ENCODE results near the gene BORCS5. TPM values are rescaled to one million over a fixed set of nuclear protein-coding genes. Genes with fewer than 3 reads are reported as not detected.

BORCS5 gene
- total and polyA plus RNA-seq, 2 donors (not counting 1 experiment from before 2014, with no cell fraction given), result 11.9 to 46.2 TPM

- no peaks in the 10 kb centered on the region for H3K36me3 ChIP-seq (replicated peaks in 1 of 2; ENCODE audit: control extremely low read depth in 1 of 2, control insufficient read depth in 1 of 2, extremely low read depth in 1 of 2, insufficient read depth in 2 of 2, low read length in 1 of 2)
- no peaks in the 10 kb centered on the region for H3K9me3 ChIP-seq (ENCODE audit: control extremely low read depth in 1 of 3, control insufficient read depth in 2 of 3, insufficient read depth in 1 of 3, low read length in 2 of 3)
- no peaks in the 10 kb centered on the region for H4K20me1 ChIP-seq (ENCODE audit: control insufficient read depth, insufficient read depth, low read length, poor library complexity, severe bottlenecking)
- no peak overlapping the region for H2AFZ ChIP-seq (ENCODE audit: insufficient read depth, low read depth, low read length, poor library complexity, severe bottlenecking)
- no peak for TF ChIP-seq CTCF (IDR thresholded peaks at IDR 0.05)
- no peak for TF ChIP-seq EZH2 (IDR thresholded peaks at IDR 0.05; ENCODE audit: borderline replicate concordance, insufficient read depth, low read depth, low read length, poor library complexity, severe bottlenecking)
- DNase-seq, result no peak
- CTCF ChIA-PET, result no interaction called here
- no peaks in the 10 kb centered on the region for H3K9me3 Mint-ChIP-seq (ENCODE audit: insufficient read depth)
- H3K27me3 ChIP-seq (replicated peaks in 1 of 4; ENCODE audit: control extremely low read depth in 1 of 4, control insufficient read depth in 3 of 4, insufficient read depth in 4 of 4, low read length in 3 of 4), result no peaks in the 10 kb centered on the region
- POLR2A ChIA-PET, result no interaction called here
- WGBS (ENCODE audit: insufficient coverage), result 96% methylated on average over 5 of the region's 5 CpGs
- no peak overlapping the region for H3K4me3 ChIP-seq (ENCODE audit: control extremely low read depth in 1 of 5, extremely low read depth in 1 of 5, insufficient read depth in 1 of 5, low read depth in 2 of 5, low read length in 4 of 5)
- no peaks in the 10 kb centered on the region for H3K27me3 Mint-ChIP-seq
- no peak overlapping the region for H3K4me2 ChIP-seq (replicated peaks; ENCODE audit: low read depth, low read length, poor library complexity, severe bottlenecking)
- no peak overlapping the region for H3K27ac Mint-ChIP-seq
- H3K9ac ChIP-seq (ENCODE audit: low read length), result no peak overlapping the region
- H3K4me1 ChIP-seq (ENCODE audit: control insufficient read depth in 2 of 2, insufficient read depth in 2 of 2, low read length in 2 of 2), result peaks cover 0 to 5% of the 10 kb centered on the region in 2 donors
- peaks cover 9% of the 10 kb centered on the region for H3K4me1 Mint-ChIP-seq
- no peak overlapping the region for H3K4me3 Mint-ChIP-seq
- no peak for ATAC-seq (ENCODE audit: low read depth)
- intact Hi-C loops (cut with micrococcal nuclease), result no loop called here
- H3K79me2 ChIP-seq (ENCODE audit: control insufficient read depth, insufficient read depth, low read length), result no peaks in the 10 kb centered on the region
- no peak overlapping the region for H3K27ac ChIP-seq (ENCODE audit: low read length in 2 of 2)
These were observed 145.9 kb downstream of the BORCS5 start for GRCh38 chr12:12502815-12503151.

- H3K4me2 ChIP-seq (replicated peaks; ENCODE audit: low read depth, low read length, poor library complexity, severe bottlenecking), result no peak overlapping the region
- H3K27me3 Mint-ChIP-seq, result no peaks in the 10 kb centered on the region
- H3K4me3 ChIP-seq (ENCODE audit: control extremely low read depth in 1 of 5, extremely low read depth in 1 of 5, insufficient read depth in 1 of 5, low read depth in 2 of 5, low read length in 4 of 5), result no peak overlapping the region
- ATAC-seq (ENCODE audit: low read depth) (no peak), DNase-seq (no peak)
- no peaks in the 10 kb centered on the region for H3K27me3 ChIP-seq (replicated peaks in 1 of 4; ENCODE audit: control extremely low read depth in 1 of 4, control insufficient read depth in 3 of 4, insufficient read depth in 4 of 4, low read length in 3 of 4)
- no peaks in the 10 kb centered on the region for H4K20me1 ChIP-seq (ENCODE audit: control insufficient read depth, insufficient read depth, low read length, poor library complexity, severe bottlenecking)
- ChIA-PET CTCF (interaction anchor here (0.6 kb wide), 1 partner anchor 11 kb away, joined by 3 read pairs; no protein-coding TSS in a partner anchor), POLR2A (no interaction called here)
- H2AFZ ChIP-seq (ENCODE audit: insufficient read depth, low read depth, low read length, poor library complexity, severe bottlenecking), result no peak overlapping the region
- no peaks in the 10 kb centered on the region for H3K9me3 Mint-ChIP-seq (ENCODE audit: insufficient read depth)
- H3K36me3 ChIP-seq (replicated peaks in 1 of 2; ENCODE audit: control extremely low read depth in 1 of 2, control insufficient read depth in 1 of 2, extremely low read depth in 1 of 2, insufficient read depth in 2 of 2, low read length in 1 of 2), result no peaks in the 10 kb centered on the region
- 100% methylated on average over 2 of the region's 9 CpGs for WGBS (ENCODE audit: insufficient coverage)
- no peak overlapping the region for H3K27ac Mint-ChIP-seq
- no peak overlapping the region for H3K9ac ChIP-seq (ENCODE audit: low read length)
- peaks cover 0 to 5% of the 10 kb centered on the region in 2 donors for H3K4me1 ChIP-seq (ENCODE audit: control insufficient read depth in 2 of 2, insufficient read depth in 2 of 2, low read length in 2 of 2)
- H3K9me3 ChIP-seq (ENCODE audit: control extremely low read depth in 1 of 3, control insufficient read depth in 2 of 3, insufficient read depth in 1 of 3, low read length in 2 of 3), result no peaks in the 10 kb centered on the region
- no peak overlapping the region for H3K27ac ChIP-seq (ENCODE audit: low read length in 2 of 2)
- peaks cover 9% of the 10 kb centered on the region for H3K4me1 Mint-ChIP-seq
- H3K79me2 ChIP-seq (ENCODE audit: control insufficient read depth, insufficient read depth, low read length), result no peaks in the 10 kb centered on the region
- no peak for TF ChIP-seq EZH2 (IDR thresholded peaks at IDR 0.05; ENCODE audit: borderline replicate concordance, insufficient read depth, low read depth, low read length, poor library complexity, severe bottlenecking)
- TF ChIP-seq CTCF (IDR thresholded peaks at IDR 0.05), result no peak
- no peak overlapping the region for H3K4me3 Mint-ChIP-seq
- intact Hi-C loops (cut with micrococcal nuclease), result no loop called here
These were observed 146.7 kb downstream of the BORCS5 start for GRCh38 chr12:12503384-12504078.
